SK-N-MC (cell line): ENCODE measurements around the gene GMDS.

Experiments
- EZH2 ChIP-seq: fragments of 200-600 bp; sonication (generic); IDR thresholded peaks from one replicate; pipeline ENCODE4 v1.6.1; 2017; ENCODE audit warnings: antibody characterized with exemption
- FOXP2 ChIP-seq: optimal IDR thresholded peaks from 2 replicates; pipeline ENCODE3; 2011; ENCODE audit warnings: mild to moderate bottlenecking, moderate library complexity; ENCODE audit not compliant: insufficient read depth; ENCODE audit errors: extremely low read length, control extremely low read depth
- POLR2AphosphoS5 ChIP-seq: IDR thresholded peaks from 2 replicates; pipeline ENCODE4 v1.6.1; 2012; ENCODE audit warnings: mild to moderate bottlenecking, low read depth, low read length, borderline replicate concordance

DNA sequence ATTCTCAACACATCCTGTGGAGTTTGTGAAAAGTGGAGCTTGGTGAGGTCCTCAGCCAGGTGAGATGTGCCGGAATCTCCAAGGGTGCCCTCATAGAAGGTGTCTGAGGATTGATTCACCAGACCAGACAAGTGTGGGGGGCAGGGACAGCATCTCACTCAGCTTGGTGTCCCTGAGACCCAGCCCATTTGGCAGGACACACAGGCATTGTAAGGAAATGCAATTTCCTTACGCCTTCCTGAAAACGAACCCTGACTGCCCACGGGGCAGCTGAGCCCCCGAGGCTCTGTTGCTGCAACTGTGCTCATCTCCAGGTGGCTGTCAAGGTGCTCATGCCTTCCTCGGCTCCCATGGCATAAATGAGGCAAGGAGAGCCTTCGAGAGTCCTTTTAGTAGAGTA, 602.3 kb downstream of the GMDS start:
- TF ChIP-seq EZH2 (no peak), POLR2AphosphoS5 (no peak), FOXP2 (no peak)
